GM23338 (cell line): ENCODE measurements around the gene SBF1. TPM values are rescaled to one million over a fixed set of nuclear protein-coding genes. Genes with fewer than 3 reads are reported as not detected.

Experiments
- ATAC-seq: fragments of 200-7000 bp; cut with Tn5 transposase; 3 replicates; pipeline ENCODE4 v1.9.1; 2020
- DNase-seq: peaks from one replicate; pipeline ENCODE4 v3.0.0-alpha.2; 2015; ENCODE audit warnings: low spot score
- H2AFZ ChIP-seq: fragments of 200-600 bp; sonication (generic); 2 replicates; pipeline ENCODE4 v1.8.0; 2016; ENCODE audit warnings: antibody characterized with exemption, mild to moderate bottlenecking, moderate library complexity
- H3F3A ChIP-seq: fragments of 200-600 bp; sonication (generic); replicated peaks from 2 replicates; pipeline ENCODE4 v1.8.0; 2017; ENCODE audit warnings: antibody characterized with exemption, mixed run types, low read depth
- H3K27ac ChIP-seq: fragments of 200-600 bp; sonication (generic); 2 replicates; pipeline ENCODE4 v1.6.1; 2016; ENCODE audit warnings: low read depth
- H3K27me3 ChIP-seq: fragments of 200-600 bp; sonication (generic); 2 replicates; pipeline ENCODE4 v1.8.0; 2016; ENCODE audit warnings: mild to moderate bottlenecking, mixed run types, moderate library complexity; ENCODE audit not compliant: insufficient read depth
- H3K36me3 ChIP-seq: fragments of 200-600 bp; sonication (generic); 2 replicates; pipeline ENCODE4 v1.8.0; 2016; ENCODE audit warnings: mild to moderate bottlenecking; ENCODE audit not compliant: insufficient read depth
- H3K4me1 ChIP-seq: fragments of 200-600 bp; sonication (generic); 2 replicates; pipeline ENCODE4 v1.8.0; 2016; ENCODE audit warnings: mild to moderate bottlenecking, moderate library complexity; ENCODE audit not compliant: insufficient read depth
- H3K4me2 ChIP-seq: fragments of 200-600 bp; sonication (generic); 2 replicates; pipeline ENCODE4 v1.7.1; 2017; ENCODE audit warnings: mixed run types
- H3K4me3 ChIP-seq: fragments of 200-600 bp; sonication (generic); 2 replicates; pipeline ENCODE4 v1.6.1; 2016; ENCODE audit warnings: mixed run types
- H3K79me2 ChIP-seq: fragments of 200-600 bp; sonication (generic); replicated peaks from 2 replicates; pipeline ENCODE4 v1.8.0; 2017; ENCODE audit warnings: mild to moderate bottlenecking; ENCODE audit not compliant: insufficient read depth
- H3K9me2 ChIP-seq: fragments of 200-600 bp; sonication (generic); 2 replicates; pipeline ENCODE4 v1.8.0; 2017; ENCODE audit not compliant: insufficient read depth
- H4K20me1 ChIP-seq: fragments of 200-600 bp; sonication (generic); replicated peaks from 2 replicates; pipeline ENCODE4 v1.8.0; 2017; ENCODE audit warnings: mild to moderate bottlenecking; ENCODE audit not compliant: insufficient read depth
- H3K27ac Mint-ChIP-seq: 2 replicates; pipeline ENCODE4 v1.8.0; 2020; ENCODE audit warnings: inconsistent platforms, mild to moderate bottlenecking, moderate library complexity, mixed read lengths
- H3K27me3 Mint-ChIP-seq: 3 replicates; pipeline ENCODE4 v1.8.0; 2022; ENCODE audit warnings: low read depth, mild to moderate bottlenecking, moderate library complexity, mixed read lengths, inconsistent platforms; ENCODE audit not compliant: insufficient read depth, poor library complexity
- H3K36me3 Mint-ChIP-seq: 3 replicates; pipeline ENCODE4 v1.8.0; 2021; ENCODE audit warnings: low read depth, mild to moderate bottlenecking, inconsistent platforms, moderate library complexity, mixed read lengths
- H3K4me1 Mint-ChIP-seq: 3 replicates; pipeline ENCODE4 v1.8.0; 2020; ENCODE audit warnings: mild to moderate bottlenecking, inconsistent platforms, mixed read lengths
- H3K4me3 Mint-ChIP-seq: 3 replicates; pipeline ENCODE4 v1.8.0; 2021; ENCODE audit warnings: moderate library complexity, mild to moderate bottlenecking, inconsistent platforms, mixed read lengths
- H3K9me3 Mint-ChIP-seq: 3 replicates; pipeline ENCODE4 v1.8.0; 2020; ENCODE audit warnings: moderate library complexity, mild to moderate bottlenecking, inconsistent platforms, mixed read lengths
- CREB1 ChIP-seq: fragments of 250-450 bp; sonication (Bioruptor Pico); IDR thresholded peaks from 2 replicates; pipeline ENCODE4 v1.5.0; 2020; ENCODE audit warnings: low read depth, mild to moderate bottlenecking, moderate library complexity
- CTCF ChIP-seq, 2 experiments: fragments of 200-600 bp in 1 of 2; sonication (generic) in 1 of 2; conservative IDR thresholded peaks; 2 replicates each; pipeline versions ENCODE4 v1.5.1 to v1.6.1; 2016 to 2017; ENCODE audit warnings: antibody characterized with exemption in 2 of 2, low read depth in 2 of 2, mild to moderate bottlenecking in 2 of 2, moderate library complexity in 1 of 2
- EZH2 ChIP-seq: fragments of 200-600 bp; sonication (generic); IDR thresholded peaks from one replicate; pipeline ENCODE4 v1.8.0; 2017; ENCODE audit warnings: antibody characterized with exemption, mild to moderate bottlenecking, low read depth; ENCODE audit not compliant: unreplicated experiment
- EZH2phosphoT487 ChIP-seq: fragments of 200-600 bp; sonication (generic); IDR thresholded peaks from one replicate; pipeline ENCODE4 v1.8.1; 2018; ENCODE audit warnings: antibody characterized with exemption; ENCODE audit not compliant: unreplicated experiment
- JUNB ChIP-seq: IDR thresholded peaks from one replicate; pipeline ENCODE4 v1.6.1; 2016; ENCODE audit warnings: antibody characterized with exemption; ENCODE audit not compliant: unreplicated experiment
- NANOG ChIP-seq: IDR thresholded peaks from 2 replicates; pipeline ENCODE4 v1.6.1; 2016; ENCODE audit warnings: antibody characterized with exemption, borderline replicate concordance
- REST ChIP-seq: IDR thresholded peaks from one replicate; pipeline ENCODE4 v1.6.1; 2018; ENCODE audit warnings: antibody characterized with exemption; ENCODE audit not compliant: unreplicated experiment
- STAT1 ChIP-seq: IDR thresholded peaks from one replicate; pipeline ENCODE4 v1.6.1; 2016; ENCODE audit warnings: antibody characterized with exemption; ENCODE audit not compliant: unreplicated experiment
- ZNF331 ChIP-seq: fragments of 250-450 bp; sonication (Bioruptor Pico); IDR thresholded peaks from 2 replicates; pipeline ENCODE4 v1.5.0; 2020; ENCODE audit warnings: low read depth, mild to moderate bottlenecking, moderate library complexity
- polyA plus RNA-seq: library from polyadenylated mRNA; unstranded; fragments of >200 nt; fragmentation: Nextera tagmentation; extraction: Ambion mirVana; gene quantifications from 2 replicates; pipeline ENCODE4 v1.2.1, GENCODE V29; 2016
- total RNA-seq: library from RNA; depleted of rRNA; stranded (reverse); fragments of >200 nt; shearing (Covaris generic); gene quantifications from 2 replicates; pipeline ENCODE4 v1.2.3, GENCODE V29; 2014

The SBF1 gene
- total and polyA plus RNA-seq, 2 experiments from 2014 or later, result 26.5 to 85.4 TPM

GRCh38 chr22:50505276-50505775 lies 30.5 kb upstream of the SBF1 start (continued):
- no peak for TF ChIP-seq REST
- no peak for TF ChIP-seq EZH2phosphoT487
- TF ChIP-seq STAT1, result no peak
- TF ChIP-seq CTCF (conservative IDR thresholded peaks at IDR 0.05; ENCODE audit: low read depth in 2 of 2), result no peak
- TF ChIP-seq CREB1, result no peak
- no peak for TF ChIP-seq ZNF331 (CRISPR knock-in tag)
- TF ChIP-seq JUNB, result no peak
- no peak for TF ChIP-seq NANOG
- no peak for TF ChIP-seq EZH2

- Histone ChIP-seq H3K4me2 (no peak overlapping the region), H3K9me2 (no peaks in the 10 kb centered on the region), H3K4me3 (no peak overlapping the region), H3K4me1 (peaks cover 7% of the 10 kb centered on the region), H3K27me3 (no peaks in the 10 kb centered on the region), H3K27ac (no peak overlapping the region), H2AFZ (no peak overlapping the region), H4K20me1 (peaks cover 11% of the 10 kb centered on the region), H3K36me3 (no peaks in the 10 kb centered on the region), H3F3A (0 out of 2 replicates have a peak, but pooled peaks cover 6% of the 10 kb centered on the region), H3K79me2 (peaks cover 12% of the 10 kb centered on the region)
- no peaks in the 10 kb centered on the region for H3K9me3 Mint-ChIP-seq
- no peaks in the 10 kb centered on the region; the same call in 2 of the 3 replicates for H3K36me3 Mint-ChIP-seq
- peaks cover 9% of the 10 kb centered on the region for H3K4me1 Mint-ChIP-seq
- no peak for ATAC-seq
- no peak overlapping the region for H3K4me3 Mint-ChIP-seq
- no peak for DNase-seq
- H3K27ac Mint-ChIP-seq, result no peak overlapping the region
- peaks cover 12% of the 10 kb centered on the region for H3K27me3 Mint-ChIP-seq
- TF ChIP-seq NANOG (no peak), REST (no peak), EZH2phosphoT487 (no peak)
Observed at GRCh38 chr22:50504369-50505211, 29.8 kb upstream of the SBF1 start.
